MM.1S (cell line): ENCODE data around the gene PLPP7.

Experiments used
- EZH2phosphoT487 ChIP-seq: fragments of 300-600 bp; sonication (generic); IDR thresholded peaks from 2 replicates; pipeline ENCODE4 v1.6.1; 2018; ENCODE audit warnings: antibody characterized with exemption, low read length
- TF ChIP-seq, protein P1 (sequence below): fragments of 300-600 bp; sonication (generic); IDR thresholded peaks from 2 replicates; pipeline ENCODE4 v1.5.1; 2016; ENCODE audit warnings: antibody characterized with exemption, low read length, mixed read lengths

- TF ChIP-seq EZH2phosphoT487, result no peak
- TF ChIP-seq, protein P1, sequence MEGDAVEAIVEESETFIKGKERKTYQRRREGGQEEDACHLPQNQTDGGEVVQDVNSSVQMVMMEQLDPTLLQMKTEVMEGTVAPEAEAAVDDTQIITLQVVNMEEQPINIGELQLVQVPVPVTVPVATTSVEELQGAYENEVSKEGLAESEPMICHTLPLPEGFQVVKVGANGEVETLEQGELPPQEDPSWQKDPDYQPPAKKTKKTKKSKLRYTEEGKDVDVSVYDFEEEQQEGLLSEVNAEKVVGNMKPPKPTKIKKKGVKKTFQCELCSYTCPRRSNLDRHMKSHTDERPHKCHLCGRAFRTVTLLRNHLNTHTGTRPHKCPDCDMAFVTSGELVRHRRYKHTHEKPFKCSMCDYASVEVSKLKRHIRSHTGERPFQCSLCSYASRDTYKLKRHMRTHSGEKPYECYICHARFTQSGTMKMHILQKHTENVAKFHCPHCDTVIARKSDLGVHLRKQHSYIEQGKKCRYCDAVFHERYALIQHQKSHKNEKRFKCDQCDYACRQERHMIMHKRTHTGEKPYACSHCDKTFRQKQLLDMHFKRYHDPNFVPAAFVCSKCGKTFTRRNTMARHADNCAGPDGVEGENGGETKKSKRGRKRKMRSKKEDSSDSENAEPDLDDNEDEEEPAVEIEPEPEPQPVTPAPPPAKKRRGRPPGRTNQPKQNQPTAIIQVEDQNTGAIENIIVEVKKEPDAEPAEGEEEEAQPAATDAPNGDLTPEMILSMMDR, result no peak
These were observed 12.6 kb upstream of the PLPP7 start for GRCh38 chr9:131276891-131277286.
